ENCODE data around the gene HOXD9.
A peak's percentile ranks its signal among the peaks of the same experiment; 100 is the strongest.

HOXD9 gene

DNA sequence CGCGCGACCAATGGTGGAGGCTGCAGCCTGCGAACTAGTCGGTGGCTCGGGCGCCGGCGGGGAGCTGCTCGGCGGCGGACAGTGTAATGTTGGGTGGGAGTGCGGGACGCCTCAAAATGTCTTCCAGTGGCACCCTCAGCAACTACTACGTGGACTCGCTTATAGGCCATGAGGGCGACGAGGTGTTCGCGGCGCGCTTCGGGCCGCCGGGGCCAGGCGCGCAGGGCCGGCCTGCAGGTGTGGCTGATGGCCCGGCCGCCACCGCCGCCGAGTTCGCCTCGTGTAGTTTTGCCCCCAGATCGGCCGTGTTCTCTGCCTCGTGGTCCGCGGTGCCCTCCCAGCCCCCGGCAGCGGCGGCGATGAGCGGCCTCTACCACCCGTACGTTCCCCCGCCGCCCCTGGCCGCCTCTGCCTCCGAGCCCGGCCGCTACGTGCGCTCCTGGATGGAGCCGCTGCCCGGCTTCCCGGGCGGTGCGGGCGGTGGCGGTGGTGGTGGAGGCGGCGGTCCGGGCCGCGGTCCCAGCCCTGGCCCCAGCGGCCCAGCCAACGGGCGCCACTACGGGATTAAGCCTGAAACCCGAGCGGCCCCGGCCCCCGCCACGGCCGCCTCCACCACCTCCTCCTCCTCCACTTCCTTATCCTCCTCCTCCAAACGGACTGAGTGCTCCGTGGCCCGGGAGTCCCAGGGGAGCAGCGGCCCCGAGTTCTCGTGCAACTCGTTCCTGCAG lies at the start of gene HOXD9:
Gene HOXD9, plus strand, starts transcription at position 37 of the 728 bp plus-strand sequence. Its CDS starts 50 bp downstream, at position 87.
- Histone ChIP-seq H3K4me1 (no peaks in the 10 kb centered on the region), H3K27ac (no peak within 1 kb of the TSS), H3K4me3 (peak within 1 kb of the TSS; percentile 33; the same call in 1 of the 2 replicates), H4K20me1 (peaks cover 96% of the 10 kb centered on the region), H3K27me3 (peaks cover 100% of the 10 kb centered on the region), H3K4me2 (no peak within 1 kb of the TSS), H3K9me3 (peaks cover 45% of the 10 kb centered on the region), H3K9ac (no peak within 1 kb of the TSS), H3K36me3 (no peaks in the 10 kb centered on the region)
- no peak for TF ChIP-seq Cebpa-rat (IDR thresholded peaks at IDR 0.05)

DNA sequence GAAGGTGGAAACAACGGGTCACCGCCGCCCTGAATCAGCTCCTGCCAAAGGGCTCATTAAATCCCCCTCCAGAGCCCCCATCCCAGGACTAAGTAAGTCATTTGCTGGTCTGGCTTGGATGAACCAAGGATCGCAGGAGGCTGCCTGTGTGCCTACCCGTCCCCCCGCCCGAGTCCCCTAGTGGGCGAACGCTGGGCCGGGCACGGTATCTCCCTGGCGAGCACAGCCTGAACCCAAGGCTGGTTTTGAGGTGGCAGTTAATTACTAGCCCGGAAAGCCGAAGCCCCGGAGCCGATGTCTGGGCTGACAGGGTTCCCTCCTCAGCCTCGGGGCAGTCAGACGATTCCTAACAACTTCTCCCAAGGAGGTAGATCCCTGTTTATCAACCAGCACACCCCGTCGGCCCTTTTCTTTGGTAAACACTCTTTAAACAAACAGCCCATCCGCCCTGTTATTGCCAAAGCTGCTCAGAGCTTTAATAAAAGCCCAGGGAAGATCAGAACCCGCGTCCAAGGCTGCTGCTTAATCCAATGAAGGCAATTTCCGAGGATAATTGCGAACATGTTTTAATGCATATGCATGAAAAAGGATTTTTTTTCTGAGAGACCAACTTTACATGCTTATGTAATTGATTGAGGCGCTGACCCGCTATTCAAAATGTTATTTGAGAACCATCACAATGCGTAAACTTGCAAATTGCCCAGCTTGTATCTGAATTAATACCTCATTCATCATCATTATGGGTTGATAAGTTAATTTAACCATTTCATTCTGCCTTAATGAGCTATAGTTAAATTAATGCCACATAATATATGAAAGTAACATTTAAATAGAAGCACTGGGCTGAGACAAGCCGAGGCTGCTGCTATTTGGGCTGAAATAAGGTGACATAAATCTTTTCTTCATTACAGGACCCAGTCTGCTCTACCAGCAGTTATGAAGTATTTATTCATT lies 49.3 kb upstream of the HOXD9 start:
- Histone ChIP-seq H3K27ac (no peak overlapping the region), H3K9me3 (peaks cover 31% of the 10 kb centered on the region), H3K27me3 (peaks cover 100% of the 10 kb centered on the region), H3K9ac (no peak overlapping the region), H3K4me3 (no peak overlapping the region), H3K4me1 (no peaks in the 10 kb centered on the region), H3K4me2 (no peak overlapping the region), H4K20me1 (peaks cover 58% of the 10 kb centered on the region), H3K36me3 (no peaks in the 10 kb centered on the region)
- TF ChIP-seq Cebpa-rat (IDR thresholded peaks at IDR 0.05), result no peak

DNA sequence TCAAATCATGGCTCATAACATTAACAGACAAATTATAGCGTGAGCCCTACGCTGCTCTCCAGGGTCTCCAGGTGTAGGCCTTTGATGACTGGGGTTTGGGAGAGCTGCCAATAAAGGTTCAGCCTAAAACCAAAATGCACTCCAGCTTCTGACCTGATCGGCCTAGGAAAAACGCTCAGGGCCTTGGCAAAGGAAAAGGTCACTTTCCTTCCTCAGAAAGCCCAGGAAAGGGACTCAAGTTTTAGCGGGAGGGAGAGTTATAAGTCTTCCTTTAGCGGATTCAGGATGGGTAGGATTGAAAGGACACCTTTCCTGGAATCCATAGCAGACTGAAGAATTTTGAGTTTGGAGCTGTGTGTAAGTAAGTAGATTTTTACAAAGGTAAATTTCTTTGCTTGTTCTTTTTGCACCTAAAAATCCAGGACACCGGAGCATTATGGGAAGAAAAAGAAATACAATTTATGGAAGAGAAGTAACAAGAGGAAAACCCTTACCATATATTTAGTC lies 47.5 kb upstream of the HOXD9 start:
- TF ChIP-seq Cebpa-rat (IDR thresholded peaks at IDR 0.05), result no peak
- peaks cover 38% of the 10 kb centered on the region for H3K9me3 ChIP-seq

DNA sequence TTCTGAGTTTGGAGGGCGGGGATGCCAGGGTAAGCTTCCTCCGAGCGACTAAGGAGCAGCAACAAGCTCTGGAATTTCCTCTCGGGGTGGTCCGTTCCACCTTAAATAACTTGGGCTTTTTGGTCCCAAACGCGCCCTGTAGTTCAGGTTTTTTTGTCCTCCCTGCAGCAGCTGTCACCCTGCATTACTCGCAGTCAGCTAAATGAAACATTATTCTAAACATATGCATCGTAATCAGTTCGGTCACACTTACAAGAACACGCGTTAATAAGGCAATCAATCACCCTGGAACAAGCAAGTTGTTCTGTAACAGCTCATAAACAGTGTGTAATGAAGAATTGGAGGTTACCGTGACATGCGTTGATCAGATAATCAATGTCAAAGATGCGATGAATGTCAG lies 47.0 kb upstream of the HOXD9 start:
- H3K27ac ChIP-seq, result no peak overlapping the region
- no peaks in the 10 kb centered on the region for H3K36me3 ChIP-seq
- no peak for TF ChIP-seq Cebpa-rat (IDR thresholded peaks at IDR 0.05)
- H3K4me2 ChIP-seq, result no peak overlapping the region
- no peak overlapping the region for H3K9ac ChIP-seq
- peaks cover 74% of the 10 kb centered on the region for H4K20me1 ChIP-seq
- H3K4me3 ChIP-seq, result no peak overlapping the region
- 0 out of 2 replicates have a peak, but pooled peaks cover 7% of the 10 kb centered on the region for H3K4me1 ChIP-seq
- H3K9me3 ChIP-seq, result peaks cover 43% of the 10 kb centered on the region
- H3K27me3 ChIP-seq, result peaks cover 100% of the 10 kb centered on the region

More for the DNA sequence above, 47.5 kb upstream of the HOXD9 start:
- Histone ChIP-seq H3K4me3 (no peak overlapping the region), H3K36me3 (no peaks in the 10 kb centered on the region), H3K27me3 (peaks cover 100% of the 10 kb centered on the region), H3K4me2 (no peak overlapping the region), H3K27ac (no peak overlapping the region), H3K4me1 (0 out of 2 replicates have a peak, but pooled peaks cover 7% of the 10 kb centered on the region), H4K20me1 (peaks cover 73% of the 10 kb centered on the region), H3K9ac (no peak overlapping the region)

DNA sequence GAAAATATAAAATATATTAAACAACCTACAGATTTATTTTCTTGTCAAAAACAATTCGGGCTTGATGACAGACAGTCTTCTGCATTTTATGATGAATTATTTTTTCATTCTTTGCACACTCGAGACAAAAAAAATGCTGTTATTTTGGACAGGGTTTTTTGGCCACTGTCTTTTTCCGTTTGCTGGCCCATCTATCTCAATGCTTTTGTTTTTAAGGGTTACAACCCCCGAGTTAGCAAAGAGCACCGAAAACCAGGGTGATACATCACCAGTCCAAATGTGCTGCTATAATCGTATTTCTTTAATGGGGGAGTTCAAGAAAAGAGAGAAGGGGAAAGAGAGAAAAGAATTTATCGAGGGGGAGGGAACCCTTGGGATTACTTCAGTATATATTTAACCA lies 46.5 kb upstream of the HOXD9 start:
- Histone ChIP-seq H3K9ac (no peak overlapping the region), H3K4me3 (no peak overlapping the region), H3K27ac (no peak overlapping the region), H3K36me3 (no peaks in the 10 kb centered on the region), H3K4me2 (no peak overlapping the region), H3K27me3 (peaks cover 100% of the 10 kb centered on the region), H3K4me1 (0 out of 2 replicates have a peak, but pooled peaks cover 7% of the 10 kb centered on the region), H3K9me3 (peaks cover 48% of the 10 kb centered on the region), H4K20me1 (peaks cover 78% of the 10 kb centered on the region)
- no peak for TF ChIP-seq Cebpa-rat (IDR thresholded peaks at IDR 0.05)

DNA sequence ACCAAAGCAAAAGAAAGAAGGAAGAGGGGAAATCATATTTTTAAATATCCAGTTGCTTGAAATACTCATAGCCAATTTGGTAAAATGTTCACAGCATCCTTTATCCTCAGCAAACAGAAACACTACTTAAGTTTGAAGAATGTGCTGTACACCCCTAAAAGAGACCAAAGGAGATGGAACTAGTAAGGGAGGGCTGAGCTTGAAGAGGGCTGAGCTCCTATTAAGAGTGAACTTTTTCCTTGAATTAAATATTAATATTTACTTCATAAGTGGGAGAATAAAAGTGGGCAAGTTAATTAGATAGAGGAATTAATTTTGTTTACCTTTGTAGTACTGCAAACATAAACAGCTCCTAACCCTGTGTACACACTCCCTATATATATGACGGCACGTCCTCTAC lies 45.7 kb upstream of the HOXD9 start:
- H3K27me3 ChIP-seq, result peaks cover 100% of the 10 kb centered on the region
- peaks cover 48% of the 10 kb centered on the region for H3K9me3 ChIP-seq
- no peak overlapping the region for H3K4me2 ChIP-seq
- H3K4me1 ChIP-seq, result 0 out of 2 replicates have a peak, but pooled peaks cover 7% of the 10 kb centered on the region
- TF ChIP-seq Cebpa-rat (IDR thresholded peaks at IDR 0.05), result no peak
- H3K27ac ChIP-seq, result no peak overlapping the region
- H3K9ac ChIP-seq, result no peak overlapping the region
- no peaks in the 10 kb centered on the region for H3K36me3 ChIP-seq
- no peak overlapping the region for H3K4me3 ChIP-seq
- peaks cover 75% of the 10 kb centered on the region for H4K20me1 ChIP-seq

DNA sequence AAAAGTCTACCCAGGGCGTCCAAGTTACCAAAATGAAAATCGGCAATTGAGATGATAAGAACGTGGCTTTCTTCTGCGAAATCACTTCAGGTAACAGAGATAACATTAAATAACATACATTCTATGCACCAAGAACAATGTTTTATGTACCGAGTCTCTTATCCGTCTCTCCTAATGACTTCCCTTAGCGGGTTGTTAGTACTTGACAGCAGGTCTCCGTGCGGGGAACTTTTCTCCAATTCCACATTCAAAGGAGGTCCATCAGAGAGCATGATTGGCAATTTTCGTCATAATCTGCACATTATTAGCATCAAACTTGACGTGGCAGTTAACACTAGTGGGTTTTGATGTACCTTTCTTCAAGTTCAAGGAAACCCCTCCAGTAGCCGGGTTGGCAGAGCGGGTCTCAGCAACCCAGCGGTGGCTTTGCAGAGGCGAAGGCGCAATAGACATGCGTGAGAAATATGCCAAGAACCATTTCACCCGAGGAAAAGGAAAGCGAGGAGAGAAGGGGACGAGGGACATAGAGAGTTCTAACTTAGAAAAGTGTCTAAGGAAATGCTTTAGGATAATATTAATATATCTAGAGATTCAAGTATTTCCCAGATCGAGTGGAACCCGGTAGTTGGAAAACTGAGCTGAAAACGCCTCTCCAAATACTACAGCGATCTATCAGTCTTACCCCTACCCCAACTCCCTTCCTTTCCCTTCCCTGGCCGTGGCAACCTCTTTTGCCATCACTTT lies 43.8 kb upstream of the HOXD9 start:
- Histone ChIP-seq H3K4me2 (no peak overlapping the region), H3K27ac (no peak overlapping the region), H3K27me3 (peaks cover 100% of the 10 kb centered on the region), H4K20me1 (peaks cover 71% of the 10 kb centered on the region), H3K9ac (no peak overlapping the region), H3K9me3 (peaks cover 54% of the 10 kb centered on the region), H3K4me3 (peak overlapping the region; percentile 22; the same call in 1 of the 2 replicates), H3K4me1 (0 out of 2 replicates have a peak, but pooled peaks cover 7% of the 10 kb centered on the region), H3K36me3 (no peaks in the 10 kb centered on the region)
- no peak for TF ChIP-seq Cebpa-rat (IDR thresholded peaks at IDR 0.05)

DNA sequence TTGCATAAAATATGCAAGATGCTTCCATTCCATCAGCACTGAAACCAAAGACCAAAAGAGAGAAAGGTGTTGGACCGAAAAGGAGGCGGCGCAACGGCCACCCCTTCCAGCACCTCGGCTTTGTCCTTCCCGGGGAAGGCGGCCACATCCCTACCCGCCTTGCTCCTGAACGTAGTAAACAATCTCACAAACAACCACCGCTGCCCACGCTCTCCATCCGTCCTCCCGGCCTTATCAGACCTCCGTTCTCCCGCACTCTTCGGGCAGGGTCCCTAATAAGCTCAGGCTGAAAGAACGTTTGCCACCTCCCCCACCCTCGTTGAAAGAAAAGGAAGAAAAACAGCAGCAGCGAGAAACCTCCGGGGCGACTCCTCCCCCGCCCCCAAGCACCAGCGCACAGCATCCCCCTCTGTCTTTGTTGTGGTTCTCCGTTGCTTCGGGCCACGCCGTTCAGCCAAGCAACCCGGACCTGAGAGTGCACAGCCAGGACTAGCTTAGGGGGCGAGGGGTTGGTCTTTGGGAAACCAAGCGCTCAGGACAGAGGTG lies 43.2 kb upstream of the HOXD9 start:
- Histone ChIP-seq H3K4me1 (0 out of 2 replicates have a peak, but pooled peaks cover 7% of the 10 kb centered on the region), H3K9ac (no peak overlapping the region), H3K4me2 (peak overlapping the region; percentile 36), H3K36me3 (no peaks in the 10 kb centered on the region), H3K9me3 (peaks cover 61% of the 10 kb centered on the region), H3K27me3 (peaks cover 100% of the 10 kb centered on the region), H3K4me3 (peak overlapping the region; percentile 22; the same call in 1 of the 2 replicates), H4K20me1 (peaks cover 74% of the 10 kb centered on the region), H3K27ac (no peak overlapping the region)
- TF ChIP-seq Cebpa-rat (IDR thresholded peaks at IDR 0.05), result no peak

Measured in BLaER1 (cell line).